ENCODE results near the gene PLEKHM3.

Gene PLEKHM3

DNA sequence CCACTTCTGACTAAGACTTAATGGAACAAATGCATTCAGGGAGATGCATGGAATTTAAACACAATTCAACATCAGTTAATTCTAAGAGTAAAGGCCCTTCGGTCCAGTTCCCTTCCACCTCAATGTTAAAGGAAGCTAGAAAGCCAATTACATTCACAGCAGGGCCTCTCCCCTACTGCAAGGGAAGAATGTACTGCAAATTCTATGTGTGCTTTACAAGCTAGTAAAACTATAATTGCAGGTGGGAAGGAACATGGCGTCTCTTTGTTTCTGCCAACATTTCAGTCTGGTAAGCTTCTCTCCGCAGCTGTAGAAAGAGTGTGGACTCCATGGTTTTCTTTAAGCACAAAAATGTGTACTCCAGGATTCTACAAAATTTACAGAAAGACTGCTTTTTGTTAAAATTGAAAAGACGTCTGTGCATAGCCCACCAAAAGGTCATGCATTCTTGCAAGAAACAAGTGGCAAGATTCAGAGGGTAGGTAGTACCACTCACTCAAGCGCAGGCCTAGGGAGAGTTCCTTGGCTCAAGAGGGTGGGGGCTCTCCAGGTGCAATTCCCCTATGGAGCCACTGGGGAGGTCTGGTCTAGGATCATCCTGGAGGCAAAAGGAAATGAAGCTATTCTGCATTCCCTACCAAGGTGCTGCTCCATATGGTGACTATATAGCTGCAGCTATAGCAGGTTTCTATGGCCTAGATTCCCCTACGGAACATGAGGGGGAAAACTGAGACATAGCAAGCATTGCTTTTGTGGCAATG is 128.6 kb downstream of the PLEKHM3 start:
- in situ Hi-C loops (cut with MboI; ENCODE audit: low sequenced_read_pairs), result no loop called here

DNA sequence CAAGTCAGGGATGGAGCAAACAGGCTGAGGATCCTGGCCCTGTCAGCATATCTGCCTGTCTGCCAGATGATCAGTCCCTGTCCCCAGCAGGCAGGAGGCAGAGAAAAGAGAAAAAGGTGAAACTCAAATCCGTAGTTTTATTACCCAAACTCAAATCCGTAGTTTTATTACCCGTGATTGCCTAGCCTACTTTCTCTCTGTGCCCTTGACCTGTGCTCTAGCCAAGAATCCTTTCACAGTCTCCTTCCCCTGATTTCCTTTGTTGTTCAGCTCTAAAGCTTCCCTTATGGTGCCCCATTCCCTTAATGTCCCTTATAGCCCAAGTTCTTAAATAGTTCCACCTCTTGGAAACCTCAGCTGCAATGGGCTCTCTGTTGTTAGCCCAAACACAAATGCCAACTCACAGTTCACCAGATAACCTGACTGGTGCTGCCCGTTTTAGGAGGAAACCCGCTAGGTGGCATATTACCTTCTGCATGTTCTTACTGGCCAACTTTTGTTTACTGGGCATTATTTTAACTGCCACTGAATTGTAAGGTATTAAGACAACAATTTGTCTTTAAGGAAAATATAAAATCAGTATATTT is 130.0 kb downstream of the PLEKHM3 start:
- in situ Hi-C loops (cut with MboI; ENCODE audit: low sequenced_read_pairs), result no loop called here

- in situ Hi-C loops (cut with MboI; ENCODE audit: low sequenced_read_pairs), result no loop called here
These were observed 132.5 kb downstream of the PLEKHM3 start for GRCh38 chr2:207892716-207893402.

- in situ Hi-C loops (cut with MboI; ENCODE audit: low sequenced_read_pairs), result no loop called here
These were observed 134.1 kb downstream of the PLEKHM3 start for GRCh38 chr2:207891086-207891844.

DNA sequence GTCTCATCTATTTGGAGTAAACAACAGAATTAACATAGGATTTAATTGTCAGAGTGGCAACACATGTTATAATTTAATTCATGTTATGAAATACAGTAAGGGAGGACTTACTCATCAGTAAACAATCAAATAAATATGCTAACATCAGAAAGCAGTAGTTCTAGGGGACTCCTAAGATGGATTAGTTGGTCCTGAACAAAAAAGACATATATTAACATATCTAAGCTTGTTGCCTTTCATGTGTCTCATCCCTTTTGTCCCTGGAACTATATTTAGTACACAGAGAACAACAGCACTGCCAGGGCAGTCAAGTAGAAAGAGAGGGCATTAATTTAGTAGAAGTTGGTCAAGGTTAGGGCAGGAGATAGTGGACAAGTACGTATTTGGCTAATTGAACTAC is 137.8 kb downstream of the PLEKHM3 start:
- in situ Hi-C loops (cut with MboI; ENCODE audit: low sequenced_read_pairs), result no loop called here

DNA sequence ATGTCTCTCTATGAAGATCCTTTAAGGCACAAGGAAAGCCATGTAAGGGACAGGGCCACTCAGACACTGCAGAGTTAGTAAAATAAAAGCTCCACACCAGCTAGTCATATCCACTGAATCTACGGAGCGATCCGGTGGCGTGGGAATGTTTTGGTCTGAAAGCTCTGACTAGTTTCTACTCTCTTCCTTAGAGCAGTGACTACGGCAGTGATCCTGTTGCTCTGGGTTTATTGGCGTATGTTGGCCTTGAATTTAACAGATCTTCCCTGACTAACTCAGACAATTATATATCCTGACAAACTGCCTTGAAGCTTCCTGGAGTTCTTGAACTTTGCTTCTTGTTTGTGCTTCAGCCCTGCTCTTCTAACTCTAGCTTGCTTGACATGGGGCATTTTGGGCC is 140.3 kb downstream of the PLEKHM3 start:
- in situ Hi-C loops (cut with MboI; ENCODE audit: low sequenced_read_pairs), result no loop called here

DNA sequence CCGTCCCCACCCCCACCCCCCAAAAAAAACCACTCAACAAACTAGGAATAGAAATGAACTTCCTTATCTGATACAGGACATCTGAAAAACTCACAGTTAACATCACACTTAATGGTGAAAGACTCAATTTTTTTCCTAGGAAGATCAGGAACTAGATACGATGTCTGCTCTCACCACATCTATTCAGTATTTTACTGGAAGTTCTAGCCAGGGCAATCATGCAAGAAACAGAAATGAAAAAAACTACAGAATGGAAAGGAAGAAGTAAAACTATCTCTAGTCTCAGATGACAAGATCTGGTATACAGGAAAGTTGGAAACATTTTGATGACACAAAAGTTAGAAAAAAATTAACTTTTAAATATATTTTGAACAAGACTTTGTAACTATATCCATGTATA is 141.2 kb downstream of the PLEKHM3 start:
- in situ Hi-C loops (cut with MboI; ENCODE audit: low sequenced_read_pairs), result no loop called here

DNA sequence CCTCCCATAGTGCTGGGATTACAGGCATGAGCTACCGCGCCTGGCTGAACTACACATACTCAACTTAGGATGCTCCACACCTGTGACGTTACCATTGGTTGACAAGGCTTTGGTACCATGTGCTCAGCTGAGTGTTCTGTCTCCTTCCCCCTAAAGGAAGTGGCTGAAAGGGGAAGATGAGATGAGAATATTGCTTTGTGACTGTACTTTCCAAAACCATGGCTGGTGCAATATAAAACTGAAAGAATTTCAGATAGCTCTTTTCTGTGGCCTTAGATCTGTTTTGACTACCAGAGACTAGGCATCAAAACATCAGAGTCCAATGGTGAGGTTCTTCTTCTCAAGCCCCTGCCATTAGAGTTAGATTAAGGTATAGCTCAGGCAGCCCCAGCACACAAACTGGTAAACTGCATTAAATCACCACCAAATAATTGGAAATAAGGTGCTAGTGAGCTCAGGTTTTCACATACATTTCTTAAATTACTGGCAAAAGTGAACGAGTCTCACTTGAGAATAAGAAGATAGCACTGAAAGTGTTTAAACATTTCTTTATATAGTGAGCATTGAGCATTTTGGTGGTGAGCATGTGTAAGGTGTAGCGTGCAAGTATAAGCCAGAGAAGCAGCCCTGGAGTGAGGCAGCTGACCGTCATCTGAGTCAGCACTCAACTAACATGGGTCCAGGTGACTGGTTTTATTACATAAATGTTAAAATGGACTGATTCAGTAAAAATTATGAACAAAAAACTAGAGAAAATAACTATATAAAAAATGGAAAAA is 142.1 kb downstream of the PLEKHM3 start:
- in situ Hi-C loops (cut with MboI; ENCODE audit: low sequenced_read_pairs), result no loop called here

DNA sequence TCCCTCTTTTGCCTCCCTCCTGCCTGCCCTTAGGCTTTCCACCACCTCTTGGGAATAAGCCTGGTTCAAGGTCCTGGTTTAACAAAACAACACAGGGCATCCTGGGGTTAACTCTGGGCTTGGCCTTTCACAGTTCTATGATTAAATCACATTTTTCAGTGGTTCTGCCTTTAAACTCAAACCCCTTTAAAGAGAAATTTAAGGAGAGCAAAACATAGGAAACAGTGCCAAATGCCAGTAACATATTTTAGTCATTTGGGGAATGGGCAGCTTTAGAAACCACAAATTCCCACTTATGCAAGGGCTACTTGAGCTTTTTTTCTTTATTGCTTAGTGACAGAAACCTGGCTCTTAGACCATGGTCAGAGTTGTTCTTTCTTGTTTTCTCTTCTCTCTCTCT is 143.4 kb downstream of the PLEKHM3 start:
- in situ Hi-C loops (cut with MboI; ENCODE audit: low sequenced_read_pairs), result no loop called here

GRCh38 chr2:207879536-207879935 is 145.8 kb downstream of the PLEKHM3 start:
- in situ Hi-C loops (cut with MboI; ENCODE audit: low sequenced_read_pairs), result no loop called here

DNA sequence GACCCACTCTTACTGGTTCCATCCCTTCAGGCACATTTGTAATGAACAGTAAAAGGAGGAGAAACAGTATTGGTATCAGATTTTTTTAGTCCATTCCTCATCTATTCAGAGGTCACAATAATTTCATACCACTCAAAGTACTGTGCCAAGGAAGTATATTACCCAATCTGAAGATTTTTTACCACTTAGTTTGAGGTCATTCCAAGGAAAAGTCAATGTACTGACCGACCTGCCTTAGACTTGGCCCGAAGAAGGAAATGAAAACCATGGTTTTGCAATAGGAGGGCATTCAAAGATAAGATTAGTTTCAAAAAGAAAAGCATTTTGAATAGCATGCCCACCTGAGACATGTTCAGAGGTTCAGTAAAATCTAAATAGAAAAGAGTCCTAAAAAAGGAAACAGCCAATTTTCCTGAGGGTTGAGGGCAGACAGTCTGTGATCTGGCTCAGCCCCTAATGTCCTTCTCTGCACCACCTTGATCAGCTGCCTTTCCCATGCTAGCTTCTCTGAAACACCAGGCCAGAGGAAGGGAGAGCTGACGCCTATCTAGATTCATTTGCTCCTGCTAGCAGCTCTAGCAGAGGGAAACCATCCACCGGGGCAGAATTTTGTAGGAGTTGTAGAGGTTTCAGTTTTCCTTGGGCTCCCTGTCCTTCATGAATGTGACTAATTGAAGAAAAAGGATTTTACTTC is 148.3 kb downstream of the PLEKHM3 start:
- in situ Hi-C loops (cut with MboI; ENCODE audit: low sequenced_read_pairs), result no loop called here

GRCh38 chr2:207875473-207876212 is 149.7 kb downstream of the PLEKHM3 start:
- in situ Hi-C loops (cut with MboI; ENCODE audit: low sequenced_read_pairs), result no loop called here

DNA sequence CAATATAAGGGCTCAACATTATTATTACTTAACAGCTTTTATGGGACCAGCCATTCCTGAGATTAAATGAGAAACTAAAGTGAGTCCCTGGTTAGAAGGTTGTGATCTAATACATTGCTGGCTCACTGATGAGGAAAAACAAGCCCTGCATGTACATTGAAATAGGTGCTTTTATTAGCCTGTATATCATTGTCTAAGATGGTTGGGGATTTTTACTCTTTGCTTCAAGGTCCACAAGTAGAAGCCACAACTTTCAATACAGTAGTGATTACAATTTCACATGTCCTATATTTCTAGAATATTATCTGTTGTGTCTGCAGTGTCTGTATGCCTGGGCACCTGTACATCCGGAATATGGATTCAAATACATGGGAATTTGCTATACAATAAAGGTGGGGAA is 151.5 kb downstream of the PLEKHM3 start:
- in situ Hi-C loops (cut with MboI; ENCODE audit: low sequenced_read_pairs), result no loop called here

DNA sequence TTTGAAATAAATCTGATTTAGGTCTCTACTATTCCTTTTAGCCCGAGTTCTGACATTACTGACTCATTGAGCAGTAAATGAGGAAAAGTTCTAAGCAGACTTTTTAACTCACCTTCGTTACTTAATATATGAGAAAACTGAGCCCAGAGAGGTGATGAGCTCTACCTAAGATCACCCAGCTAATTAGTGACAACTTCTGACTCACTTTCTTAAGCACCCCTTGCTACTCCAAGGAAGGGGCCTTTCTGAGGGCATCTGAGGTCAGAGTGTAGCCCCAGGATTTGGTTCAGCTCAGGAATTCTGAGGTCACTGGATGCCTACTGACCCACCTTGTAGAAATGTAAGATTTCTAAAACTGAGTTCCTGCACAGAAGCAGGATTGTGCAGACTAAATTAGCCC is 153.4 kb downstream of the PLEKHM3 start:
- in situ Hi-C loops (cut with MboI; ENCODE audit: low sequenced_read_pairs), result no loop called here

GRCh38 chr2:207871506-207871905 is 153.8 kb downstream of the PLEKHM3 start:
- in situ Hi-C loops (cut with MboI; ENCODE audit: low sequenced_read_pairs), result no loop called here

DNA sequence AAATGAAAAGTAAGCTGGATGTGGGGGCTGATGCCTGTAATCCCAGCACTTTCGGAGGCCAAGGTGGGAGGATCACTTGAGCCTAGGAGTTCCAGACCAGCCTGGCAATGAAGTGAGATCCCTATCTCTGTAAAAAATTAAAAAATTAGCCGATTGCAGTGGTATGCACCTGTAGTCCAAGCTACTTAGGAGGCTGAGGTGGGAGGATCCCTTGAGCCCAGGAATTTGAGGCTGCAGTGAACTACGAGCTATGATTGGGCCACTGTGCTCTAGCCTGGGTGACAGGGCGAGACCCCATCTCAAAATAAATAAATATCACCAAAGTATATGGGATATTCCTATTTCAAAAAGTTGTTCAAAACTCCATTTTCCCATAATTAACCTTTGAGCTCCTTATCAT is 154.5 kb downstream of the PLEKHM3 start:
- in situ Hi-C loops (cut with MboI; ENCODE audit: low sequenced_read_pairs), result no loop called here

DNA sequence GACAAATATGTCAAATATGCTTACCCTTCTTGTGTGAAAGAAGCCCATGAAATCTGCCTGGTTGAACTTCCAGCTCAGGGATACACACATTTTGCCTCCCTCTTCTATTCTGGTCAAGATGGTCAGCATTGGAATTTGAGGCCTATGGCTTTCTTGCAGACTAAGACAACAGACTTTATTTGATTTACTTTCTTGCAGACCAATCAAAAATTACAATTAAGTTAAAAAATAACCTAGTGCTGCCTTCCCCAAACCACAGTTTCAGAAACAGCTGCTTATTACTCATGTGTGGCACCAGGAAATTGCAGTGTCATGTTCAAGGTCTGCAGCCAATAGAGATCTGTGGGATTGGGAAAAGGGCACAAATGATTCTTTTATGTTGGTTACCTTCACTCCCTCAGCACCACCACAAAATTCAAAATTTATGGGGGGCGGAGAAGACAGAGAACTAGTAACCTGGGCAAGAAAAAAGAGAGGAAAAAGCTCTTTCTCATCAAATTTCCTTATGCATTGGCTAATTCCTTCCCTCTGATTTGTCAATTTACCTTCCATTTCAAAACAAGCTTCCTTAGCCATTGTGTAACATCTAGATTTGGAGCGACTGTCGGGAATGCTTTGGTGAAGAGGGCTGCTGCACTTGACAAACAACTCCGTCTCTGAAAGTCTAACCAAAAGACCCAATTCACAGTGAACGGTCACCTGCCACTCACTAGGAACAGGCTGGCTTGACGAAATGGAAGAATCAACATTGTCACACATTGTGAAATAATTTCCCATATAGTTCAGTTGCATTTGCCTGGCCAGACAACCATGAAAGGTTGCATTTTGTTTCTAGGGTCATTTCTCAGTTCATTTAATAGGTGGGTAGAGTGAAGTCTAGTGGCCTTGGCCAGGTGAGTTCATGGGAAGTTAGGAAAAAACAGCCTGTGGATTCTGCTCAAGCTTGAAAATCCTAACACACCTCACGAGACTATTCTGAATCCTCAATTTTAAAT is 155.2 kb downstream of the PLEKHM3 start:
- in situ Hi-C loops (cut with MboI; ENCODE audit: low sequenced_read_pairs), result no loop called here
